GM12878 (cell line): Measurements from ENCODE around the gene TMEM208. TPM values are rescaled to one million over a fixed set of nuclear protein-coding genes. Genes with fewer than 3 reads are reported as not detected.
A peak's percentile ranks its signal among the peaks of the same experiment; 100 is the strongest.

Experiments used
- ATAC-seq: fragments of 200-7000 bp; cut with Tn5 transposase; 3 replicates; pipeline ENCODE4 v1.9.1; 2020; ENCODE audit warnings: mild to moderate bottlenecking, moderate library complexity
- BruUV-seq: library from RNA; stranded (reverse); fragments of 400-500 nt; replicated peaks from 2 replicates; lab custom pipeline; 2021; lab: Mats Ljungman, UMichigan
- CTCF ChIA-PET: fragments of 300-600 bp; sonication (Branson Sonifier 250); formaldehyde crosslinking; extraction: SDS; loops from one replicate; lab custom pipeline; 2021; ENCODE audit warnings: inconsistent platforms; lab: Yijun Ruan, JAX
- POLR2A ChIA-PET: fragments of 350-600 bp; formaldehyde crosslinking; extraction: SDS; loops from one replicate; lab custom pipeline; 2021; ENCODE audit warnings: inconsistent platforms; lab: Charles Lee
- RAD21 ChIA-PET: fragments of 300-600 bp; sonication (Branson Sonifier 250); formaldehyde crosslinking; loops from one replicate; lab custom pipeline; 2023; ENCODE audit warnings: antibody characterized with exemption; ENCODE audit not compliant: unreplicated experiment; lab: Charles Lee
- SMC1A ChIA-PET: fragments of 300-600 bp; sonication (Branson Sonifier 250); formaldehyde crosslinking; loops from one replicate; lab custom pipeline; 2023; ENCODE audit not compliant: unreplicated experiment, uncharacterized antibody; lab: Charles Lee
- DNase-seq: peaks from one replicate; pipeline ENCODE4 v3.0.0-alpha.2; 2011; ENCODE audit warnings: low read depth, low spot score
- FAIRE-seq: peaks from 3 replicates; lab custom pipeline; 2011; peaks lifted over from hg19 to GRCh38; lab: Jason Lieb, UNC
- H2AFZ ChIP-seq: 2 replicates; pipeline ENCODE4 v1.6.0; 2011; ENCODE audit warnings: low read depth, low read length, control low read depth; ENCODE audit not compliant: control insufficient read depth
- H3K27ac ChIP-seq: 2 replicates; pipeline ENCODE4 v1.5.1; 2011; ENCODE audit warnings: control low read depth; ENCODE audit not compliant: control insufficient read depth, insufficient read depth
- H3K27me3 ChIP-seq, 2 experiments: replicated peaks in 1 of 2; 2 replicates each; pipeline versions ENCODE4 v1.6.0 to v1.6.1; 2011; ENCODE audit warnings: low read length in 1 of 2; ENCODE audit not compliant: control insufficient read depth in 2 of 2, insufficient read depth in 2 of 2
- H3K36me3 ChIP-seq, 2 experiments: 2 replicates each; pipeline ENCODE4 v1.5.1; 2011; ENCODE audit warnings: low read length in 1 of 2; ENCODE audit not compliant: control insufficient read depth in 2 of 2, insufficient read depth in 2 of 2
- H3K4me1 ChIP-seq: 2 replicates; pipeline ENCODE4 v1.6.1; 2011; ENCODE audit warnings: mild to moderate bottlenecking, low read length, moderate library complexity, mixed read lengths; ENCODE audit not compliant: control insufficient read depth, insufficient read depth
- H3K4me2 ChIP-seq: 2 replicates; pipeline ENCODE4 v1.6.0; 2011; ENCODE audit warnings: control low read depth; ENCODE audit not compliant: control insufficient read depth, insufficient read depth
- H3K4me3 ChIP-seq: fragments of 200-600 bp; sonication (generic); 2 replicates; pipeline ENCODE4 v1.5.1; 2016
- H3K79me2 ChIP-seq: 2 replicates; pipeline ENCODE4 v1.6.0; 2011; ENCODE audit warnings: low read length; ENCODE audit not compliant: control insufficient read depth, insufficient read depth
- H3K9ac ChIP-seq: 2 replicates; pipeline ENCODE4 v1.8.0; 2011; ENCODE audit warnings: low read length, control low read depth, mixed read lengths; ENCODE audit not compliant: control insufficient read depth, insufficient read depth
- H3K9me3 ChIP-seq: replicated peaks from 3 replicates; pipeline ENCODE4 v1.5.1; 2011; ENCODE audit warnings: mild to moderate bottlenecking, low read length; ENCODE audit not compliant: control insufficient read depth, insufficient read depth
- H4K20me1 ChIP-seq: 2 replicates; pipeline ENCODE4 v1.6.0; 2011; ENCODE audit not compliant: control insufficient read depth, insufficient read depth
- CBFB ChIP-seq: IDR thresholded peaks from 2 replicates; pipeline ENCODE4 v1.6.1; 2016; ENCODE audit warnings: antibody characterized with exemption, low read depth
- CEBPB ChIP-seq, 2 experiments: fragments of 150-350 bp in 1 of 2; IDR thresholded peaks; 2 replicates each; pipeline ENCODE4 v1.6.1; 2012 to 2014; ENCODE audit warnings: low read depth in 2 of 2, low read length in 2 of 2, borderline replicate concordance in 1 of 2, inconsistent platforms in 1 of 2
- CREB1 ChIP-seq: IDR thresholded peaks from 2 replicates; pipeline ENCODE4 v1.6.1; 2012; ENCODE audit warnings: low read depth, mild to moderate bottlenecking, inconsistent platforms
- HCFC1 ChIP-seq: fragments of 150-350 bp; IDR thresholded peaks from 2 replicates; pipeline ENCODE4 v1.6.1; 2014; ENCODE audit warnings: low read length
- MYC ChIP-seq: IDR thresholded peaks from 2 replicates; pipeline ENCODE4 v1.6.1; 2011; ENCODE audit warnings: mild to moderate bottlenecking, low read length, moderate library complexity, inconsistent platforms; ENCODE audit not compliant: insufficient read depth, insufficient replicate concordance, insufficient read length, severe bottlenecking
- SP1 ChIP-seq: IDR thresholded peaks from one replicate; pipeline ENCODE4 v1.6.1; 2011; ENCODE audit warnings: low read depth, low read length
- ZNF592 ChIP-seq: fragments of 450-650 bp; IDR thresholded peaks from 2 replicates; pipeline ENCODE4 v1.6.1; 2017; ENCODE audit warnings: mild to moderate bottlenecking, moderate library complexity
- in situ Hi-C: fragments of 300-500 bp; cut with MboI; formaldehyde crosslinking; loops from 9 replicates; pipeline ENCODE4 v1.14.3; 2018; ENCODE audit warnings: mixed read lengths
- intact Hi-C: fragments of 100-400 bp; cut with micrococcal nuclease; formaldehyde crosslinking; loops from one replicate; pipeline ENCODE4 v1.14.2; 2022; ENCODE audit not compliant: unreplicated experiment
- polyA plus RNA-seq, 11 experiments: library from polyadenylated mRNA; depleted of rRNA in 4 of 11; unstranded in 6 of 11; stranded (reverse) in 5 of 11; fragments of >200 nt; fragmentation: Nextera tagmentation in 4 of 11; fragmentation: Illumina TruSeq in 1 of 11; extraction: Ambion mirVana in 4 of 11; extraction: Trizol in 1 of 11; gene quantifications; 1 replicate in 1 of 11; 2 replicates in 10 of 11; pipeline versions ENCODE4 v1.2.1 to v1.2.3, GENCODE V29; 2011 to 2016; ENCODE audit warnings: inconsistent platforms in 2 of 11, missing spikeins in 2 of 11, low read depth in 1 of 11
- total RNA-seq, 4 experiments: library from RNA; depleted of rRNA in 3 of 4; stranded (reverse); fragments of >200 nt in 3 of 4; fragmentation: Illumina TruSeq in 1 of 4; extraction: Trizol in 1 of 4; gene quantifications; 2 replicates each; pipeline versions ENCODE4 v1.2.1 to v1.2.3, GENCODE V29; 2013 to 2021
- TF ChIP-seq, protein P1 (sequence below): IDR thresholded peaks from 2 replicates; pipeline ENCODE4 v1.6.1; 2012; ENCODE audit warnings: mild to moderate bottlenecking, low read depth, low read length
- TF ChIP-seq, protein P2 (sequence below): fragments of 450-650 bp; IDR thresholded peaks from 2 replicates; pipeline ENCODE4 v1.6.1; 2016; ENCODE audit warnings: mild to moderate bottlenecking
- TF ChIP-seq, protein P3 (sequence below): IDR thresholded peaks from 2 replicates; pipeline ENCODE4 v1.6.1; 2011; ENCODE audit warnings: mild to moderate bottlenecking, low read depth, low read length, moderate library complexity; ENCODE audit not compliant: insufficient replicate concordance

Gene TMEM208
- total and polyA plus RNA-seq, 10 of the 15 experiments (the other 5 are each of a cell fraction or from before 2014, with no cell fraction given), result 34.1 to 244 (median 54.1) TPM

GRCh38 chr16:67192781-67193361 is 34.1 kb upstream of the TMEM208 start (continued):
- TF ChIP-seq, protein P1, sequence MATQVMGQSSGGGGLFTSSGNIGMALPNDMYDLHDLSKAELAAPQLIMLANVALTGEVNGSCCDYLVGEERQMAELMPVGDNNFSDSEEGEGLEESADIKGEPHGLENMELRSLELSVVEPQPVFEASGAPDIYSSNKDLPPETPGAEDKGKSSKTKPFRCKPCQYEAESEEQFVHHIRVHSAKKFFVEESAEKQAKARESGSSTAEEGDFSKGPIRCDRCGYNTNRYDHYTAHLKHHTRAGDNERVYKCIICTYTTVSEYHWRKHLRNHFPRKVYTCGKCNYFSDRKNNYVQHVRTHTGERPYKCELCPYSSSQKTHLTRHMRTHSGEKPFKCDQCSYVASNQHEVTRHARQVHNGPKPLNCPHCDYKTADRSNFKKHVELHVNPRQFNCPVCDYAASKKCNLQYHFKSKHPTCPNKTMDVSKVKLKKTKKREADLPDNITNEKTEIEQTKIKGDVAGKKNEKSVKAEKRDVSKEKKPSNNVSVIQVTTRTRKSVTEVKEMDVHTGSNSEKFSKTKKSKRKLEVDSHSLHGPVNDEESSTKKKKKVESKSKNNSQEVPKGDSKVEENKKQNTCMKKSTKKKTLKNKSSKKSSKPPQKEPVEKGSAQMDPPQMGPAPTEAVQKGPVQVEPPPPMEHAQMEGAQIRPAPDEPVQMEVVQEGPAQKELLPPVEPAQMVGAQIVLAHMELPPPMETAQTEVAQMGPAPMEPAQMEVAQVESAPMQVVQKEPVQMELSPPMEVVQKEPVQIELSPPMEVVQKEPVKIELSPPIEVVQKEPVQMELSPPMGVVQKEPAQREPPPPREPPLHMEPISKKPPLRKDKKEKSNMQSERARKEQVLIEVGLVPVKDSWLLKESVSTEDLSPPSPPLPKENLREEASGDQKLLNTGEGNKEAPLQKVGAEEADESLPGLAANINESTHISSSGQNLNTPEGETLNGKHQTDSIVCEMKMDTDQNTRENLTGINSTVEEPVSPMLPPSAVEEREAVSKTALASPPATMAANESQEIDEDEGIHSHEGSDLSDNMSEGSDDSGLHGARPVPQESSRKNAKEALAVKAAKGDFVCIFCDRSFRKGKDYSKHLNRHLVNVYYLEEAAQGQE, result no peak
- peak; percentile 35; the same call in 1 of the 2 replicates for TF ChIP-seq CREB1

DNA sequence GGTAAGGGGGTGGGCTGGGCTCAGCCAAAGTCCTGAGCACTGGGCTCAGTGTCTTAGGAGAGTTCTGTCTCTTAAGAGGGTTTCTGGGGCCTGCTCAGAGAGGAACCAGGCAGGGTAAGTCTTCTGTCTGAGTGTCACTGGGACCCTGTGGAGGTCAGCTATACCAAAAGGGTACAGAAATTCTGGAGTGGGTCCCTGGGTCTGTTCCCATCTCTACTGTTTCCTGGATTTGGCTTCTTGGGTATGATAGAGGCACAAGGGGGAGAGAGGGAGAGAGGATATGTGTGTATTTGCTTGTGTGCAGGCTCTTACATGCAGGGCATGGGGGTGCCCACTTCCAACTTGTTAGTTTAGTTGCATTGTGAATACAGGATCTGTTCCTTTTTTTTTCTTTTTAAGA is 33.4 kb upstream of the TMEM208 start:
- CTCF ChIA-PET, result interaction anchor here (0.8 to 1.8 kb wide), 6 partner anchors 19 to 239 kb away, joined by 3 to 11 read pairs (median 4); partner anchors contain the start of genes FBXL8, FHOD1, TMEM208 and TRADD
- no peak overlapping the region for H2AFZ ChIP-seq
- RAD21 ChIA-PET, result interaction anchor here (1.2 to 1.7 kb wide), 3 partner anchors 8 to 53 kb away, joined by 3 to 7 read pairs (median 6); partner anchors contain the start of genes FHOD1 and TMEM208
- H3K4me1 ChIP-seq, result peaks cover 8% of the 10 kb centered on the region
- peak overlapping the region; percentile 99 for H3K4me3 ChIP-seq
- SMC1A ChIA-PET, result interaction anchor here (2.1 kb wide), 1 partner anchor 51 kb away, joined by 9 read pairs; no protein-coding TSS in a partner anchor
- POLR2A ChIA-PET, result interaction anchor here (0.6 to 4.7 kb wide), 7 partner anchors 9 to 156 kb away, joined by 3 to 22 read pairs (median 3); partner anchors contain the start of gene TMEM208
- peaks cover 23% of the 10 kb centered on the region for H3K79me2 ChIP-seq
- in situ Hi-C loops (no loop called here), intact Hi-C loops (loop anchor here (2.0 kb wide), 1 partner anchor 53 kb away; the partner anchor contains the start of gene FHOD1)
- ATAC-seq (no peak), FAIRE-seq (no peak), DNase-seq (no peak)
- peaks cover 14 to 30% of the 10 kb centered on the region in 2 experiments for H3K36me3 ChIP-seq
- no peaks in the 10 kb centered on the region for H3K27me3 ChIP-seq
- peak overlapping the region; percentile 97 for H3K9ac ChIP-seq
- no peaks in the 10 kb centered on the region for H3K9me3 ChIP-seq
- H3K4me2 ChIP-seq, result peak overlapping the region; percentile 95
- peaks cover 7% of the 10 kb centered on the region for H4K20me1 ChIP-seq
- no TSS peak for BruUV-seq
- peak overlapping the region; percentile 79; the same call in 1 of the 2 replicates for H3K27ac ChIP-seq
- TF ChIP-seq CEBPB (IDR thresholded peaks at IDR 0.05; ENCODE audit: borderline replicate concordance in 1 of 2, low read depth in 2 of 2, low read length in 2 of 2) (no peak), SP1 (no peak), ZNF592 (no peak), HCFC1 (no peak), MYC (no peak), CBFB (no peak)
- TF ChIP-seq, protein P2, sequence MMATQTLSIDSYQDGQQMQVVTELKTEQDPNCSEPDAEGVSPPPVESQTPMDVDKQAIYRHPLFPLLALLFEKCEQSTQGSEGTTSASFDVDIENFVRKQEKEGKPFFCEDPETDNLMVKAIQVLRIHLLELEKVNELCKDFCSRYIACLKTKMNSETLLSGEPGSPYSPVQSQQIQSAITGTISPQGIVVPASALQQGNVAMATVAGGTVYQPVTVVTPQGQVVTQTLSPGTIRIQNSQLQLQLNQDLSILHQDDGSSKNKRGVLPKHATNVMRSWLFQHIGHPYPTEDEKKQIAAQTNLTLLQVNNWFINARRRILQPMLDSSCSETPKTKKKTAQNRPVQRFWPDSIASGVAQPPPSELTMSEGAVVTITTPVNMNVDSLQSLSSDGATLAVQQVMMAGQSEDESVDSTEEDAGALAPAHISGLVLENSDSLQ, result no peak
- TF ChIP-seq, protein P3, sequence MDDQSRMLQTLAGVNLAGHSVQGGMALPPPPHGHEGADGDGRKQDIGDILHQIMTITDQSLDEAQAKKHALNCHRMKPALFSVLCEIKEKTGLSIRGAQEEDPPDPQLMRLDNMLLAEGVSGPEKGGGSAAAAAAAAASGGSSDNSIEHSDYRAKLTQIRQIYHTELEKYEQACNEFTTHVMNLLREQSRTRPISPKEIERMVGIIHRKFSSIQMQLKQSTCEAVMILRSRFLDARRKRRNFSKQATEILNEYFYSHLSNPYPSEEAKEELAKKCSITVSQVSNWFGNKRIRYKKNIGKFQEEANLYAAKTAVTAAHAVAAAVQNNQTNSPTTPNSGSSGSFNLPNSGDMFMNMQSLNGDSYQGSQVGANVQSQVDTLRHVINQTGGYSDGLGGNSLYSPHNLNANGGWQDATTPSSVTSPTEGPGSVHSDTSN, result no peak
